Left lung (tissue), 10 donors: ENCODE measurements around the gene GALNTL6. TPM values are rescaled to one million over a fixed set of nuclear protein-coding genes. Genes with fewer than 3 reads are reported as not detected.

Experiments
- ATAC-seq: fragments of 200-7000 bp; cut with Tn5 transposase; one replicate; pipeline ENCODE4 v1.9.1; 2020; ENCODE audit warnings: moderate library complexity
- DNase-seq, 4 donors: peaks; one replicate each; pipeline ENCODE4 v3.0.0-alpha.2; 2013 to 2020
- H3K27ac ChIP-seq, 2 donors: fragments of 200-600 bp; sonication (generic) in 1 of 2; one replicate each; pipeline versions ENCODE4 v1.5.0 to v1.8.0; 2020 to 2021
- H3K27me3 ChIP-seq, 2 donors: fragments of 200-600 bp; sonication (generic) in 1 of 2; one replicate each; pipeline versions ENCODE4 v1.5.0 to v1.8.0; 2020 to 2021
- H3K36me3 ChIP-seq, 2 donors: fragments of 200-600 bp; sonication (generic) in 1 of 2; one replicate each; pipeline versions ENCODE4 v1.5.0 to v1.8.0; 2020 to 2021
- H3K4me1 ChIP-seq, 2 donors: fragments of 200-600 bp; one replicate each; pipeline ENCODE4 v1.8.0; 2021
- H3K4me3 ChIP-seq, 2 donors: fragments of 200-600 bp; sonication (generic) in 1 of 2; one replicate each; pipeline versions ENCODE4 v1.5.0 to v1.8.0; 2020 to 2021; ENCODE audit warnings: mild to moderate bottlenecking in 1 of 2
- H3K9me3 ChIP-seq, 2 donors: fragments of 200-600 bp; sonication (generic) in 1 of 2; one replicate each; pipeline versions ENCODE4 v1.5.0 to v1.8.0; 2020 to 2021
- CTCF ChIP-seq, 2 donors: fragments of 200-600 bp; sonication (generic) in 1 of 2; IDR thresholded peaks; one replicate each; pipeline versions ENCODE4 v1.5.0 to v1.8.0; 2021; ENCODE audit warnings: antibody characterized with exemption in 2 of 2
- intact Hi-C, 2 donors: fragments of 100-400 bp; cut with DNase I; formaldehyde crosslinking; loops; one replicate each; pipeline versions ENCODE4 v1.11.2 to v1.14.2; 2022
- polyA plus RNA-seq, 6 donors: library from polyadenylated mRNA; unstranded; fragments of 120-200 nt; gene quantifications; one replicate each; pipeline ENCODE4 v1.2.1, GENCODE V29; 2013; ENCODE audit not compliant: insufficient read length in 6 of 6
- total RNA-seq, 2 donors: library from RNA; stranded (reverse); fragmentation: NEBNext Ultra II Directional; extraction: Animal tissue kit (Norgen Biotek cat#: 25700); gene quantifications; one replicate each; pipeline ENCODE4 v1.2.1, GENCODE V29; 2021
- donor health status: DM: no; HTN: yes; CAD: no.
- donor health status: DM: no; HTN: no; CAD: no.

GALNTL6 gene
- total and polyA plus RNA-seq, 8 donors: 0.11 to 0.16 (median 0.13) TPM; not detected in 5

DNA sequence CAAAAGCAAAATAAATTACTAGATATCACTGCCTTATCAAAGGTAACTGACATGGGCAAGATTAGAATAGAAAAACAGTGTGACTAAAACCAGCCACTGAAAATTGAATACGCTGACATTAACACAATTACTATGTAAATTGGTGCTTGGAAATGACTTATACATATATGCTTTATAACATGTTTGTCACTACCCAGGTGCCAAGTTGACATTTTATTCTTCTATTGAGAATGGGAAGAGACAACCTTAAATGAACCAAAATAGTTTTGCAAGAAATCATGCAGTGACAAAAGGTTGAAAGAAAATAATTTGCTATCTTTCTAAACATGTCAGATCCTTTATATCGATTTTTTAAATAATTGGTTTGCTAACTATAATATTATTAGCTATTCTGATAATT lies 510.1 kb downstream of the GALNTL6 start:
- ATAC-seq (no peak), DNase-seq (no peak)
- no peak overlapping the region for H3K27ac ChIP-seq
- H3K4me1 ChIP-seq: no peaks in the 10 kb centered on the region
- intact Hi-C loops: no loop called here
- no peak overlapping the region for H3K4me3 ChIP-seq
- TF ChIP-seq CTCF (IDR thresholded peaks at IDR 0.05): no peak
- no peaks in the 10 kb centered on the region for H3K36me3 ChIP-seq
- H3K9me3 ChIP-seq: no peaks in the 10 kb centered on the region
- H3K27me3 ChIP-seq: no peaks in the 10 kb centered on the region

DNA sequence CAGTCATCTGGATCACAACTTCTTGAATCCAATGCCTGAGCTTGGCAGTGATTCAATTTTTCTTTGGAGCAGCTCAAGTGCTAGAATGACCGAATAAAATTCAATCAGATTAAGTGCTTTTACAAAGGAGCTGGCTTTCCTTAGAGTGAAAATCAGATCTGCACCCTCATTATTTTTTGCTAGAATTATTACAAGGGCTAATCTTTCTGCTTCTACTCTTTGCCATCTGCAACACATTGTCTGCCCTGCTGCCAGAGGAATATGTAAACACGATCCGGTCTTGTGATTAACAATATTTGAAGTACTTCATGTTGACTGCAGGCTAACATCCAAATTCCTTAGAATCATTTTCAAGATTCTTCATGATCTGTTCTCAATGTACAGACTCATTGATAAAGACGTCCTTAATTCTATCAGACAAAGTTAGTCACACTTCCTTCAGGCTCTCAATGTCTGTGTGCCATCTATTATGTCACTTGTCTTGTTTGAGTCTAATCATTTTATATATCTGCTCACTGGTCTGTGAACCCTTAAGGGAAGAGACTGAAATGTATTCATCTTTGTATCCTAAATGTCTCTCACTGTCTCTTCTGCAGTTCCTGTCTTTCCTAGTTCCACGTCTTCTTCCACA lies 531.2 kb downstream of the GALNTL6 start:
- Histone ChIP-seq H3K9me3 (peaks cover 0 to 8% of the 10 kb centered on the region in 2 donors), H3K27ac (no peak overlapping the region), H3K4me3 (no peak overlapping the region), H3K36me3 (no peaks in the 10 kb centered on the region), H3K27me3 (no peaks in the 10 kb centered on the region), H3K4me1 (no peaks in the 10 kb centered on the region)
- TF ChIP-seq CTCF (IDR thresholded peaks at IDR 0.05): no peak
- no peak for ATAC-seq
- intact Hi-C loops: no loop called here
- DNase-seq: no peak

GRCh38 chr4:172348426-172348825 lies 535.2 kb downstream of the GALNTL6 start:
- intact Hi-C loops: no loop called here
- H3K36me3 ChIP-seq: no peaks in the 10 kb centered on the region
- TF ChIP-seq CTCF (IDR thresholded peaks at IDR 0.05): no peak
- no peak for DNase-seq
- no peak overlapping the region for H3K4me3 ChIP-seq
- ATAC-seq: no peak
- H3K9me3 ChIP-seq: no peaks in the 10 kb centered on the region
- H3K4me1 ChIP-seq: no peaks in the 10 kb centered on the region
- no peaks in the 10 kb centered on the region for H3K27me3 ChIP-seq
- H3K27ac ChIP-seq: no peak overlapping the region

GRCh38 chr4:172352356-172352755 lies 539.2 kb downstream of the GALNTL6 start:
- no peaks in the 10 kb centered on the region for H3K4me1 ChIP-seq
- no peak overlapping the region for H3K27ac ChIP-seq
- intact Hi-C loops: no loop called here
- H3K9me3 ChIP-seq: no peaks in the 10 kb centered on the region
- no peaks in the 10 kb centered on the region for H3K27me3 ChIP-seq
- no peaks in the 10 kb centered on the region for H3K36me3 ChIP-seq
- ATAC-seq: no peak
- TF ChIP-seq CTCF (IDR thresholded peaks at IDR 0.05): no peak
- DNase-seq: no peak
- H3K4me3 ChIP-seq: no peak overlapping the region

DNA sequence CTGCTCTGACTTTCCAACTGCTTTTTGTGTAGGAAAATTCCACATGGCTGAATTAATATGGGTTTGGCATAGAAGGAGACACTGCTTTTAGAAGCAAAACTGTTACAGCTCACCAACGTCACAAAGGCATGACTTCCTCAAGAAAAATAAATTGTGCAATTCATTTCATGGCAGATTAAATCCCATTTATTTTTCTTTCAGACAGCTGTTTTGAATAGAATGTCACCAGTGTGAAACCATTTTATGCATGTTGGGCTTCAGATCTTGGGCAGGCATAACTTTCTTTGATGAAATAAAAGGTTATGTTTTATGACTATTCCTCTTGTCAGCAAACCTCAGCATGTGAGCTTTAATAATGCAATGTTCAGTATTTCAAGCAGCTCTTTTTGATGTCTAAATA lies 542.8 kb downstream of the GALNTL6 start:
- intact Hi-C loops: no loop called here
- H3K27me3 ChIP-seq: no peaks in the 10 kb centered on the region
- no peaks in the 10 kb centered on the region for H3K4me1 ChIP-seq
- DNase-seq (no peak), ATAC-seq (no peak)
- H3K4me3 ChIP-seq: no peak overlapping the region
- H3K9me3 ChIP-seq: no peaks in the 10 kb centered on the region
- H3K36me3 ChIP-seq: no peaks in the 10 kb centered on the region
- no peak for TF ChIP-seq CTCF (IDR thresholded peaks at IDR 0.05)
- H3K27ac ChIP-seq: no peak overlapping the region
